HCT116 (cell line): ENCODE data around the gene WNK2. TPM values are rescaled to one million over a fixed set of nuclear protein-coding genes. Genes with fewer than 3 reads are reported as not detected.

ENCODE experiments used
- ATAC-seq: fragments of 200-7000 bp; cut with Tn5 transposase; 2 replicates; pipeline ENCODE4 v1.9.1; 2020; ENCODE audit warnings: mild to moderate bottlenecking, moderate library complexity
- BruUV-seq: library from RNA; stranded (reverse); fragments of 400-500 nt; replicated peaks from 2 replicates; lab custom pipeline; 2021; lab: Mats Ljungman, UMichigan
- CTCF ChIA-PET: fragments of 300-600 bp; sonication (Branson Sonifier 250); formaldehyde crosslinking; loops from one replicate; lab custom pipeline; 2021; ENCODE audit warnings: antibody characterized with exemption; lab: Charles Lee
- POLR2A ChIA-PET: fragments of 300-600, 350-600 bp; sonication (Branson Sonifier 250); formaldehyde crosslinking; loops from one replicate; lab custom pipeline; 2021; ENCODE audit warnings: antibody characterized with exemption; lab: Charles Lee
- RAD21 ChIA-PET, 2 experiments: fragments of 300-600 bp; sonication (Branson Sonifier 250); formaldehyde crosslinking; loops; one replicate each; lab custom pipeline; 2023; ENCODE audit warnings: low total read pairs in 2 of 2; ENCODE audit not compliant: uncharacterized antibody in 2 of 2, unreplicated experiment in 2 of 2, low non-redundant PET in 1 of 2; lab: Charles Lee
- DNase-seq: peaks from one replicate; pipeline ENCODE4 v3.0.0-alpha.2; 2010; ENCODE audit warnings: low read depth, low spot score
- H2AFZ ChIP-seq: fragments of 200-600 bp; shearing (Covaris generic), sonication (generic); 2 replicates; pipeline ENCODE4 v1.6.1; 2017; ENCODE audit warnings: low read depth, mixed run types, mixed read lengths, antibody characterized with exemption, low read length; ENCODE audit not compliant: poor library complexity, severe bottlenecking
- H3K27ac ChIP-seq: 2 replicates; pipeline ENCODE4 v1.5.1; 2012; ENCODE audit warnings: low read depth, low read length
- H3K27me3 ChIP-seq: fragments of 200-600 bp; sonication (generic); 2 replicates; pipeline ENCODE4 v1.6.1; 2016; ENCODE audit warnings: mixed run types, low read length, mixed read lengths; ENCODE audit not compliant: insufficient read depth
- H3K36me3 ChIP-seq, 2 experiments: fragments of 200-500 bp in 1 of 2; fragments of 200-600 bp in 1 of 2; sonication (Bioruptor generic) in 1 of 2; sonication (generic) in 1 of 2; 2 replicates each; pipeline versions ENCODE4 v1.5.1 to v1.6.1; 2014 to 2016; ENCODE audit warnings: low read length in 2 of 2, inconsistent platforms in 1 of 2, mixed read lengths in 1 of 2, mixed run types in 1 of 2; ENCODE audit not compliant: insufficient read depth in 2 of 2, control insufficient read depth in 1 of 2
- H3K4me1 ChIP-seq, 2 experiments: fragments of 200-600 bp in 1 of 2; sonication (generic) in 1 of 2; 2 replicates each; pipeline versions ENCODE4 v1.5.1 to v1.6.1; 2012 to 2017; ENCODE audit warnings: low read length in 2 of 2, inconsistent platforms in 1 of 2, mild to moderate bottlenecking in 1 of 2, mixed read lengths in 1 of 2, mixed run types in 1 of 2, moderate library complexity in 1 of 2; ENCODE audit not compliant: insufficient read depth in 2 of 2, control insufficient read depth in 1 of 2
- H3K4me2 ChIP-seq: fragments of 200-600 bp; sonication (generic); 2 replicates; pipeline ENCODE4 v1.6.1; 2017; ENCODE audit warnings: mixed run types, low read length, mixed read lengths
- H3K4me3 ChIP-seq, 2 experiments: fragments of 200-600 bp in 1 of 2; sonication (generic) in 1 of 2; replicated peaks in 1 of 2; 2 replicates each; pipeline ENCODE4 v1.5.1; 2011 to 2016; ENCODE audit warnings: low read length in 2 of 2, control low read depth in 1 of 2, low read depth in 1 of 2, mild to moderate bottlenecking in 1 of 2, mixed read lengths in 1 of 2, mixed run types in 1 of 2
- H3K79me2 ChIP-seq: fragments of 200-600 bp; sonication (generic); 2 replicates; pipeline ENCODE4 v1.6.1; 2017; ENCODE audit warnings: mild to moderate bottlenecking, mixed run types, low read length, moderate library complexity, mixed read lengths; ENCODE audit not compliant: insufficient read depth
- H3K9ac ChIP-seq: fragments of 200-600 bp; sonication (generic); 2 replicates; pipeline ENCODE4 v1.6.1; 2016; ENCODE audit warnings: low read length, mixed read lengths
- H3K9me2 ChIP-seq: fragments of 200-600 bp; sonication (generic), shearing (Covaris generic); 2 replicates; pipeline ENCODE4 v1.6.1; 2017; ENCODE audit warnings: mixed run types, mild to moderate bottlenecking, moderate library complexity; ENCODE audit not compliant: insufficient read depth
- H3K9me3 ChIP-seq, 2 experiments: fragments of 200-500 bp in 1 of 2; fragments of 200-600 bp in 1 of 2; sonication (Bioruptor generic) in 1 of 2; sonication (generic) in 1 of 2; 2 replicates each; pipeline ENCODE4 v1.6.1; 2014 to 2017; ENCODE audit warnings: low read length in 2 of 2, mixed read lengths in 2 of 2, inconsistent platforms in 1 of 2, low read depth in 1 of 2, mild to moderate bottlenecking in 1 of 2, mixed run types in 1 of 2, moderate library complexity in 1 of 2; ENCODE audit not compliant: control insufficient read depth in 1 of 2, insufficient read depth in 1 of 2
- H4K20me1 ChIP-seq: fragments of 200-600 bp; sonication (generic), shearing (Covaris generic); 2 replicates; pipeline ENCODE4 v1.6.1; 2017; ENCODE audit warnings: mixed run types, mild to moderate bottlenecking, moderate library complexity; ENCODE audit not compliant: insufficient read depth
- CEBPB ChIP-seq: IDR thresholded peaks from 2 replicates; pipeline ENCODE4 v1.6.1; 2012; ENCODE audit warnings: low read depth
- EGR1 ChIP-seq: IDR thresholded peaks from 2 replicates; pipeline ENCODE4 v1.6.1; 2012; ENCODE audit warnings: low read depth
- ELF1 ChIP-seq: IDR thresholded peaks from 2 replicates; pipeline ENCODE4 v1.6.1; 2012; ENCODE audit warnings: low read depth, borderline replicate concordance
- EZH2 ChIP-seq: fragments of 200-600 bp; sonication (generic); IDR thresholded peaks from 2 replicates; pipeline ENCODE4 v1.6.1; 2017; ENCODE audit warnings: antibody characterized with exemption, mixed run types
- EZH2phosphoT487 ChIP-seq: fragments of 200-600 bp; IDR thresholded peaks from 2 replicates; pipeline ENCODE4 v1.6.1; 2018; ENCODE audit warnings: antibody characterized with exemption, borderline replicate concordance
- POLR2A ChIP-seq: IDR thresholded peaks from 2 replicates; pipeline ENCODE4 v1.7.0; 2011; ENCODE audit warnings: borderline replicate concordance; ENCODE audit not compliant: insufficient read depth, insufficient read length; ENCODE audit errors: extremely low read depth
- RAD21 ChIP-seq: IDR thresholded peaks from 2 replicates; pipeline ENCODE4 v1.6.1; 2012; ENCODE audit warnings: low read depth, mild to moderate bottlenecking
- SRF ChIP-seq: IDR thresholded peaks from 2 replicates; pipeline ENCODE4 v1.6.1; 2012; ENCODE audit warnings: low read depth
- TCF7L2 ChIP-seq: IDR thresholded peaks from 2 replicates; pipeline ENCODE4 v1.7.0; 2011; ENCODE audit warnings: borderline replicate concordance, inconsistent platforms; ENCODE audit not compliant: insufficient read depth, insufficient read length; ENCODE audit errors: extremely low read depth
- YY1 ChIP-seq: IDR thresholded peaks from 2 replicates; pipeline ENCODE4 v1.6.1; 2011; ENCODE audit warnings: low read length, low read depth, moderate library complexity, mild to moderate bottlenecking; ENCODE audit not compliant: insufficient replicate concordance; ENCODE audit errors: extremely low read depth
- ZFX ChIP-seq: fragments of 450-650 bp; IDR thresholded peaks from 2 replicates; pipeline ENCODE4 v1.6.1; 2017
- intact Hi-C: fragments of 100-400 bp; cut with micrococcal nuclease; formaldehyde crosslinking; loops from 2 replicates; pipeline ENCODE4 v1.10.0; 2022
- total RNA-seq: library from RNA; stranded (reverse); gene quantifications from one replicate; pipeline ENCODE4 v1.2.1, GENCODE V29; 2021; ENCODE audit not compliant: unreplicated experiment
- TF ChIP-seq, protein P1 (sequence below), 3 experiments: fragments of 200-600 bp in 1 of 3; sonication (generic) in 1 of 3; IDR thresholded peaks in 2 of 3; conservative IDR thresholded peaks in 1 of 3; 2 replicates each; pipeline ENCODE4 v1.5.1; 2012 to 2017; ENCODE audit warnings: low read depth in 2 of 3, low read length in 2 of 3, antibody characterized with exemption in 1 of 3, borderline replicate concordance in 1 of 3, control low read depth in 1 of 3, mild to moderate bottlenecking in 1 of 3, mixed read lengths in 1 of 3, mixed run types in 1 of 3, moderate library complexity in 1 of 3; ENCODE audit not compliant: insufficient read depth in 1 of 3

The WNK2 gene
- total RNA-seq, 1 experiment from 2014 or later: 24.4 TPM

- Histone ChIP-seq H4K20me1 (no peaks in the 10 kb centered on the region), H3K9ac (no peak overlapping the region), H3K9me2 (no peaks in the 10 kb centered on the region), H3K4me1 (peaks cover 5 to 10% of the 10 kb centered on the region in 2 experiments), H3K9me3 (no peaks in the 10 kb centered on the region), H3K4me2 (no peak overlapping the region), H3K27ac (no peak overlapping the region), H3K79me2 (peaks cover 33% of the 10 kb centered on the region; the same call in 1 of the 2 replicates), H2AFZ (no peak overlapping the region), H3K36me3 (no peaks in the 10 kb centered on the region; a peak in 1 of 4 replicates), H3K4me3 (no peak overlapping the region), H3K27me3 (no peaks in the 10 kb centered on the region)
- intact Hi-C loops: no loop called here
- RAD21 ChIA-PET: no interaction called here
- no peak for ATAC-seq
- no peak for DNase-seq
- TF ChIP-seq CEBPB (no peak), YY1 (no peak), EZH2phosphoT487 (no peak), ELF1 (no peak), TCF7L2 (no peak), EGR1 (no peak), SRF (no peak), EZH2 (no peak), POLR2A (no peak), ZFX (no peak), RAD21 (no peak)
- TF ChIP-seq, protein P1, sequence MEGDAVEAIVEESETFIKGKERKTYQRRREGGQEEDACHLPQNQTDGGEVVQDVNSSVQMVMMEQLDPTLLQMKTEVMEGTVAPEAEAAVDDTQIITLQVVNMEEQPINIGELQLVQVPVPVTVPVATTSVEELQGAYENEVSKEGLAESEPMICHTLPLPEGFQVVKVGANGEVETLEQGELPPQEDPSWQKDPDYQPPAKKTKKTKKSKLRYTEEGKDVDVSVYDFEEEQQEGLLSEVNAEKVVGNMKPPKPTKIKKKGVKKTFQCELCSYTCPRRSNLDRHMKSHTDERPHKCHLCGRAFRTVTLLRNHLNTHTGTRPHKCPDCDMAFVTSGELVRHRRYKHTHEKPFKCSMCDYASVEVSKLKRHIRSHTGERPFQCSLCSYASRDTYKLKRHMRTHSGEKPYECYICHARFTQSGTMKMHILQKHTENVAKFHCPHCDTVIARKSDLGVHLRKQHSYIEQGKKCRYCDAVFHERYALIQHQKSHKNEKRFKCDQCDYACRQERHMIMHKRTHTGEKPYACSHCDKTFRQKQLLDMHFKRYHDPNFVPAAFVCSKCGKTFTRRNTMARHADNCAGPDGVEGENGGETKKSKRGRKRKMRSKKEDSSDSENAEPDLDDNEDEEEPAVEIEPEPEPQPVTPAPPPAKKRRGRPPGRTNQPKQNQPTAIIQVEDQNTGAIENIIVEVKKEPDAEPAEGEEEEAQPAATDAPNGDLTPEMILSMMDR (IDR thresholded peaks at IDR 0.05 in 2 of 3, conservative IDR thresholded peaks at IDR 0.05 in 1 of 3; ENCODE audit: borderline replicate concordance in 1 of 3, insufficient read depth in 1 of 3, low read depth in 2 of 3, low read length in 2 of 3): no peak
- no TSS peak for BruUV-seq
- CTCF ChIA-PET: no interaction called here
- POLR2A ChIA-PET: no interaction called here
Observed at GRCh38 chr9:93187574-93187973, 3.6 kb downstream of the WNK2 start.
